K562 (cell line): ENCODE data around the gene KIAA1958. TPM values are rescaled to one million over a fixed set of nuclear protein-coding genes. Genes with fewer than 3 reads are reported as not detected.

Experiments used
- ATAC-seq: fragments of 200-7000 bp; cut with Tn5 transposase; 3 replicates; pipeline ENCODE4 v1.9.1; 2020; ENCODE audit warnings: moderate library complexity
- BruUV-seq: library from RNA; stranded (reverse); fragments of 400-500 nt; replicated peaks from 2 replicates; lab custom pipeline; 2021; lab: Mats Ljungman, UMichigan
- CTCF ChIA-PET: fragments of 300-600 bp; formaldehyde crosslinking; extraction: SDS; loops from one replicate; lab custom pipeline; 2021; ENCODE audit warnings: low intra/inter-chr PET ratio; lab: Yijun Ruan, JAX
- POLR2A ChIA-PET: fragments of 300-600, 350-650 bp; sonication (Branson Sonifier 250); formaldehyde crosslinking; extraction: SDS; loops from one replicate; lab custom pipeline; 2021; ENCODE audit warnings: antibody characterized with exemption, inconsistent platforms; lab: Yijun Ruan, JAX
- DNase-seq, 4 experiments: peaks; one replicate each; pipeline versions ENCODE4 v3.0.0 to v3.0.0-alpha.2; 2011 to 2018; ENCODE audit warnings: low spot score in 3 of 4, mixed read lengths in 3 of 4; ENCODE audit errors: extremely low read depth in 1 of 4
- FAIRE-seq: peaks from 2 replicates; lab custom pipeline; 2011; peaks lifted over from hg19 to GRCh38; lab: Jason Lieb, UNC
- H2AFZ ChIP-seq: 2 replicates; pipeline ENCODE4 v1.6.0; 2011; ENCODE audit warnings: low read depth, low read length, control low read depth, inconsistent platforms
- H3K27ac ChIP-seq: fragments of 200-600 bp; 3 replicates; pipeline ENCODE4 v1.8.0; 2011; ENCODE audit warnings: low read depth, mild to moderate bottlenecking, control low read depth, inconsistent platforms, low read length, moderate library complexity, mixed read lengths; ENCODE audit errors: extremely low read depth
- H3K27me3 ChIP-seq, 2 experiments: fragments of 300-600 bp in 1 of 2; 2 replicates in 1 of 2; 3 replicates in 1 of 2; pipeline versions ENCODE4 v1.6.0 to v1.8.0; 2011; ENCODE audit warnings: inconsistent platforms in 2 of 2, low read length in 2 of 2, mild to moderate bottlenecking in 1 of 2, mixed read lengths in 1 of 2, moderate library complexity in 1 of 2; ENCODE audit not compliant: control insufficient read depth in 2 of 2, insufficient read depth in 2 of 2
- H3K36me3 ChIP-seq: fragments of 300-600 bp; 3 replicates; pipeline ENCODE4 v1.8.0; 2011; ENCODE audit warnings: mild to moderate bottlenecking, low read length, inconsistent platforms; ENCODE audit not compliant: control insufficient read depth, insufficient read depth
- H3K4me1 ChIP-seq, 2 experiments: fragments of 200-600 bp in 1 of 2; replicated peaks in 1 of 2; 2 replicates in 1 of 2; 3 replicates in 1 of 2; pipeline versions ENCODE4 v1.5.1 to v1.8.0; 2011; ENCODE audit warnings: inconsistent platforms in 2 of 2, low read length in 2 of 2, mild to moderate bottlenecking in 1 of 2, mixed read lengths in 1 of 2, moderate library complexity in 1 of 2; ENCODE audit not compliant: control insufficient read depth in 2 of 2, insufficient read depth in 2 of 2
- H3K4me2 ChIP-seq: 2 replicates; pipeline ENCODE4 v1.6.1; 2011; ENCODE audit warnings: low read length, control low read depth, inconsistent platforms, mixed read lengths; ENCODE audit not compliant: insufficient read depth
- H3K4me3 ChIP-seq: fragments of 200-600 bp; sonication (generic), shearing (Covaris generic); 2 replicates; pipeline ENCODE4 v1.5.1; 2016; ENCODE audit warnings: control low read depth, inconsistent platforms
- H3K79me2 ChIP-seq: fragments of 200-600 bp; 3 replicates; pipeline ENCODE4 v1.8.0; 2011; ENCODE audit warnings: low read length, inconsistent platforms; ENCODE audit not compliant: control insufficient read depth, insufficient read depth
- H3K9ac ChIP-seq, 2 experiments: 2 replicates each; pipeline versions ENCODE4 v1.6.0 to v1.6.1; 2011; ENCODE audit warnings: low read depth in 2 of 2, low read length in 2 of 2, control low read depth in 1 of 2, inconsistent platforms in 1 of 2, mild to moderate bottlenecking in 1 of 2, mixed read lengths in 1 of 2; ENCODE audit not compliant: insufficient read depth in 1 of 2
- H3K9me1 ChIP-seq: one replicate; pipeline ENCODE4 v1.6.0; 2011; ENCODE audit warnings: inconsistent platforms, mild to moderate bottlenecking, low read length, moderate library complexity; ENCODE audit not compliant: control insufficient read depth, insufficient read depth
- H3K9me3 ChIP-seq: replicated peaks from 2 replicates; pipeline ENCODE4 v1.5.1; 2011; ENCODE audit warnings: low read depth, low read length, inconsistent platforms; ENCODE audit not compliant: control insufficient read depth, insufficient read depth
- H4K20me1 ChIP-seq: replicated peaks from 2 replicates; pipeline ENCODE4 v1.6.1; 2011; ENCODE audit warnings: low read length, inconsistent platforms, mixed read lengths; ENCODE audit not compliant: control insufficient read depth, insufficient read depth
- BCOR ChIP-seq: fragments of 450-650 bp; IDR thresholded peaks from 2 replicates; pipeline ENCODE4 v1.6.1; 2016
- CHD7 ChIP-seq: fragments of 200-600 bp; sonication (generic); IDR thresholded peaks from one replicate; pipeline ENCODE4 v1.6.1; 2012; ENCODE audit warnings: mild to moderate bottlenecking, low read depth, low read length, inconsistent platforms
- LEF1 ChIP-seq: fragments of 450-650 bp; IDR thresholded peaks from 2 replicates; pipeline ENCODE4 v1.6.1; 2016; ENCODE audit warnings: mild to moderate bottlenecking
- POLR3G ChIP-seq: IDR thresholded peaks from 2 replicates; pipeline ENCODE4 v1.6.1; 2011; ENCODE audit not compliant: insufficient read length, insufficient replicate concordance; ENCODE audit errors: extremely low read depth
- ZBTB33 ChIP-seq: sonication (generic); formaldehyde crosslinking; IDR thresholded peaks from 2 replicates; pipeline ENCODE4 v1.8.1; 2023; ENCODE audit warnings: mild to moderate bottlenecking, missing genetic modification reagents
- ZNF280B ChIP-seq: fragments of 250-450 bp; sonication (Bioruptor Pico); IDR thresholded peaks from 2 replicates; pipeline ENCODE4 v1.5.1; 2021; ENCODE audit warnings: mild to moderate bottlenecking
- WGBS: fragments of 100-300 bp; shearing (Covaris generic); methylation state at CpG from one replicate; pipeline ENCODE4 v1.1.6; 2016; ENCODE audit warnings: low coverage, mixed read lengths; ENCODE audit not compliant: insufficient coverage; ENCODE audit errors: missing lambda C conversion rate; 5-methylcytosine and 5-hydroxymethylcytosine counted together
- in situ Hi-C: fragments of 300-500 bp; cut with MboI; formaldehyde crosslinking; loops from 4 replicates; pipeline ENCODE4 v1.15.0; 2018; ENCODE audit warnings: inconsistent platforms, mixed read lengths
- intact Hi-C: fragments of 100-400 bp; cut with micrococcal nuclease; formaldehyde crosslinking; loops from 2 replicates; pipeline ENCODE4 v1.14.2; 2022
- polyA plus RNA-seq, 8 experiments: library from polyadenylated mRNA; depleted of rRNA in 4 of 8; stranded (reverse) in 5 of 8; unstranded in 3 of 8; fragments of >200 nt; fragmentation: Nextera tagmentation in 2 of 8; fragmentation: Illumina TruSeq in 1 of 8; extraction: Ambion mirVana in 2 of 8; extraction: Trizol in 1 of 8; gene quantifications; 2 replicates each; pipeline versions ENCODE4 v1.2.1 to v1.2.3, GENCODE V29; 2011 to 2014; ENCODE audit warnings: inconsistent platforms in 1 of 8, missing spikeins in 1 of 8
- total RNA-seq, 7 experiments: library from RNA; depleted of rRNA in 6 of 7; stranded (reverse); fragments of >200 nt in 6 of 7; fragmentation: Illumina TruSeq in 2 of 7; extraction: Trizol in 2 of 7; gene quantifications; 2 replicates each; pipeline versions ENCODE4 v1.2.1 to v1.2.3, GENCODE V29; 2011 to 2021; ENCODE audit warnings: low replicate concordance in 1 of 7

KIAA1958 gene
- total and polyA plus RNA-seq, 9 of the 15 experiments (the other 6 are each of a cell fraction or from before 2014, with no cell fraction given) = 1.1 to 16.0 (median 10.1) TPM

- DNase-seq (no peak), FAIRE-seq (no peak), ATAC-seq (no peak)
- Histone ChIP-seq H3K27me3 (no peaks in the 10 kb centered on the region), H3K9me1 (no peaks in the 10 kb centered on the region), H4K20me1 (peaks cover 13% of the 10 kb centered on the region; the same call in 1 of the 2 replicates), H3K4me1 (no peaks in the 10 kb centered on the region), H3K79me2 (peaks cover 38% of the 10 kb centered on the region), H3K9me3 (no peaks in the 10 kb centered on the region), H2AFZ (no peak overlapping the region), H3K36me3 (peaks cover 1% of the 10 kb centered on the region; the same call in 1 of the 3 replicates), H3K4me2 (no peak overlapping the region), H3K4me3 (no peak overlapping the region), H3K9ac (no peak overlapping the region), H3K27ac (no peak overlapping the region)
- BruUV-seq = no TSS peak
- WGBS = 65% methylated on average over 2 of the region's 2 CpGs
- POLR2A ChIA-PET = interaction anchor here (0.7 to 2.8 kb wide), 4 partner anchors 9 to 20 kb away, joined by 3 to 11 read pairs (median 3); no protein-coding TSS in a partner anchor
- in situ Hi-C loops (no loop called here), intact Hi-C loops (no loop called here)
- CTCF ChIA-PET = no interaction called here
- no peak for TF ChIP-seq CHD7
- no peak for TF ChIP-seq ZNF280B (CRISPR knock-in tag)
- no peak for TF ChIP-seq LEF1
- no peak for TF ChIP-seq ZBTB33 (CRISPR knock-in tag)
- TF ChIP-seq BCOR = no peak
- no peak for TF ChIP-seq POLR3G
Observed at GRCh38 chr9:112569186-112569585, 82.6 kb downstream of the KIAA1958 start.
